HepG2 (cell line): ENCODE measurements around the gene NAT14.

Experiments
- BRF2 ChIP-seq: sonication (generic); formaldehyde crosslinking; IDR thresholded peaks from 2 replicates; pipeline ENCODE4 v1.8.1; 2022; ENCODE audit warnings: mild to moderate bottlenecking, missing genetic modification reagents
- E2F2 ChIP-seq: sonication (generic); formaldehyde crosslinking; IDR thresholded peaks from 2 replicates; pipeline ENCODE4 v1.4.0; 2020; ENCODE audit warnings: missing genetic modification reagents, borderline replicate concordance

- TF ChIP-seq BRF2 (CRISPR knock-in tag) (no peak), E2F2 (CRISPR knock-in tag) (no peak)
Observed at GRCh38 chr19:55443045-55443823, 41.8 kb upstream of the NAT14 start, which contains the start of gene SHISA7.
